B cell (primary cell): ENCODE data around the gene RPL41.

Experiments
- EZH2 ChIP-seq: IDR thresholded peaks from 2 replicates; pipeline ENCODE4 v1.6.1; 2012; ENCODE audit warnings: borderline replicate concordance, low read depth, mild to moderate bottlenecking, moderate library complexity, low read length; ENCODE audit not compliant: insufficient read depth, poor library complexity, severe bottlenecking
- TF ChIP-seq, protein P1 (sequence below): fragments of 200-600 bp; IDR thresholded peaks from one replicate; pipeline ENCODE4 v1.8.0; 2022; ENCODE audit warnings: antibody characterized with exemption, mild to moderate bottlenecking

DNA sequence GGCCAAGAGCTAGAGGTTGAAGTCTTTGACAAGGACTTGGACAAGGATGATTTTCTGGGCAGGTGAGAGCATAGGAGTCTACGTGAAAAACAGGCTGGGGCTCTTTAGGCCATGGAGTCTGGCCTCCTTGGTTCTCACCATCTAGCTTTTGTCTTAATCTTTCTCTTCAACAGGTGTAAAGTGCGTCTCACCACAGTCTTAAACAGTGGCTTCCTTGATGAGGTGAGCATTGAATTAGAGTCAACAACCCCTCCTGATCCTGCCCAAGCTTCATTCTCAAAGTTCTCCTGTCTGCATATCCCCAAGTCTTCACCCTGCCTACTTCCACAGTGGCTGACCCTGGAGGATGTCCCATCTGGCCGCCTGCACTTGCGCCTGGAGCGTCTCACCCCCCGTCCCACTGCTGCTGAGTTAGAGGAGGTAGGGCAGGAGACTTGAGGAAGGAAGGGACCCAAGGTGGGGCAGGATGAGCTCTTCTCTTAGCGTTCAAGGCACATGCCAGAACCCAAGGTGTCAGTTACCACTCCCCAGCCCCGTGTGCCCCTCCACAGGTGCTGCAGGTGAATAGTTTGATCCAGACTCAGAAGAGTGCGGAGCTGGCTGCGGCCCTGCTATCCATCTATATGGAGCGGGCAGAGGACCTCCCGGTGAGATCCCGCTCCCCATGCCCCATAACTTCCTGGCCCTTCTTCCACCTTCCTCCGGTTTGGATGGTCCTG, 21.6 kb downstream of the RPL41 start:
- TF ChIP-seq, protein P1, sequence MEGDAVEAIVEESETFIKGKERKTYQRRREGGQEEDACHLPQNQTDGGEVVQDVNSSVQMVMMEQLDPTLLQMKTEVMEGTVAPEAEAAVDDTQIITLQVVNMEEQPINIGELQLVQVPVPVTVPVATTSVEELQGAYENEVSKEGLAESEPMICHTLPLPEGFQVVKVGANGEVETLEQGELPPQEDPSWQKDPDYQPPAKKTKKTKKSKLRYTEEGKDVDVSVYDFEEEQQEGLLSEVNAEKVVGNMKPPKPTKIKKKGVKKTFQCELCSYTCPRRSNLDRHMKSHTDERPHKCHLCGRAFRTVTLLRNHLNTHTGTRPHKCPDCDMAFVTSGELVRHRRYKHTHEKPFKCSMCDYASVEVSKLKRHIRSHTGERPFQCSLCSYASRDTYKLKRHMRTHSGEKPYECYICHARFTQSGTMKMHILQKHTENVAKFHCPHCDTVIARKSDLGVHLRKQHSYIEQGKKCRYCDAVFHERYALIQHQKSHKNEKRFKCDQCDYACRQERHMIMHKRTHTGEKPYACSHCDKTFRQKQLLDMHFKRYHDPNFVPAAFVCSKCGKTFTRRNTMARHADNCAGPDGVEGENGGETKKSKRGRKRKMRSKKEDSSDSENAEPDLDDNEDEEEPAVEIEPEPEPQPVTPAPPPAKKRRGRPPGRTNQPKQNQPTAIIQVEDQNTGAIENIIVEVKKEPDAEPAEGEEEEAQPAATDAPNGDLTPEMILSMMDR = no peak
- no peak for TF ChIP-seq EZH2
